GM19452 (cell line): ENCODE measurements around the gene RAB8A.
A peak's percentile ranks its signal among the peaks of the same experiment; 100 is the strongest.
"Not testable (repeated sequence)": the region's sequence is repeated elsewhere in the genome, so short reads cannot be mapped to it uniquely, and the experiment has no call there.

ENCODE experiments used
- ATAC-seq: cut with Tn5 transposase; IDR thresholded peaks from one replicate; pipeline ENCODE4 v1.9.1; 2021; ENCODE audit not compliant: unreplicated experiment

RAB8A gene

GRCh38 chr19:16111909-16112752 lies 442 bp downstream of the RAB8A start:
- ATAC-seq, result no peak

GRCh38 chr19:16112778-16113177 lies 1.1 kb downstream of the RAB8A start:
- no peak for ATAC-seq

- ATAC-seq, result no peak
Measured at GRCh38 chr19:16113727-16114126, 2.0 kb downstream of the RAB8A start.

GRCh38 chr19:16115301-16116039 lies 3.8 kb downstream of the RAB8A start:
- ATAC-seq, result no peak

GRCh38 chr19:16116067-16116466 lies 4.4 kb downstream of the RAB8A start:
- ATAC-seq, result no peak

GRCh38 chr19:16117594-16118033 lies 5.9 kb downstream of the RAB8A start:
- no peak for ATAC-seq

- peak; percentile 78 for ATAC-seq
Measured at GRCh38 chr19:16118489-16119033, 6.9 kb downstream of the RAB8A start.

- not testable (repeated sequence) for ATAC-seq
Measured at GRCh38 chr19:16119075-16119857, 7.6 kb downstream of the RAB8A start.

GRCh38 chr19:16121141-16121540 lies 9.5 kb downstream of the RAB8A start:
- ATAC-seq, result no peak

- no peak for ATAC-seq
Measured at GRCh38 chr19:16121967-16122366, 10.3 kb downstream of the RAB8A start.

- ATAC-seq, result no peak
Measured at GRCh38 chr19:16124953-16125352, 13.3 kb downstream of the RAB8A start.

GRCh38 chr19:16125737-16126495 lies 14.2 kb downstream of the RAB8A start:
- ATAC-seq, result no peak

GRCh38 chr19:16127080-16127479 lies 15.4 kb downstream of the RAB8A start:
- ATAC-seq, result no peak

- no peak for ATAC-seq
Measured at GRCh38 chr19:16127776-16128371, 16.2 kb downstream of the RAB8A start.

- no peak for ATAC-seq
Measured at GRCh38 chr19:16131648-16132047, 20.0 kb downstream of the RAB8A start.

GRCh38 chr19:16133818-16134217 lies 22.1 kb downstream of the RAB8A start:
- ATAC-seq, result no peak

GRCh38 chr19:16134510-16134909 lies 22.8 kb downstream of the RAB8A start:
- ATAC-seq, result peak; percentile 36

GRCh38 chr19:16135430-16136127 lies 23.9 kb downstream of the RAB8A start:
- no peak for ATAC-seq
